DMS 273 treated with DMSO at 0.1 percent for 48 hours (cell line): ENCODE measurements around the gene LIAS.
A peak's percentile ranks its signal among the peaks of the same experiment; 100 is the strongest.
"Not testable (repeated sequence)": the region's sequence is repeated elsewhere in the genome, so short reads cannot be mapped to it uniquely, and the experiment has no call there.

Source experiments
- DNase-seq: peaks from one replicate; lab custom pipeline; 2025; lab: John Stamatoyannopoulos, UW

LIAS gene

GRCh38 chr4:39458505-39459300 is at the start of gene LIAS, which contains the start of gene RPL9:
TSS of gene LIAS (plus strand) at chr4:39459056. CDS start at chr4:39459118, 62 bp downstream.
TSS of gene RPL9 (minus strand) at chr4:39458922. CDS start at chr4:39458439, 483 bp downstream.
- peak; percentile 85 for DNase-seq

- no peak for DNase-seq
Measured at GRCh38 chr4:39410415-39410814, 48.4 kb upstream of the LIAS start.

GRCh38 chr4:39411561-39411960 is 47.3 kb upstream of the LIAS start:
- DNase-seq: not testable (repeated sequence)

- no peak for DNase-seq
Measured at GRCh38 chr4:39415678-39416283, 43.1 kb upstream of the LIAS start.

GRCh38 chr4:39422247-39422646 is 36.6 kb upstream of the LIAS start:
- DNase-seq: no peak

- DNase-seq: not testable (repeated sequence)
Measured at GRCh38 chr4:39425297-39425696, 33.6 kb upstream of the LIAS start.

GRCh38 chr4:39426728-39427127 is 32.1 kb upstream of the LIAS start:
- no peak for DNase-seq

GRCh38 chr4:39427520-39428114 is 31.2 kb upstream of the LIAS start:
- DNase-seq: no peak

GRCh38 chr4:39429476-39430334 is 29.2 kb upstream of the LIAS start:
- no peak for DNase-seq

- no peak for DNase-seq
Measured at GRCh38 chr4:39433878-39434492, 24.9 kb upstream of the LIAS start.

- no peak for DNase-seq
Measured at GRCh38 chr4:39435659-39436563, 22.9 kb upstream of the LIAS start.

- no peak for DNase-seq
Measured at GRCh38 chr4:39441593-39441992, 17.3 kb upstream of the LIAS start.

- DNase-seq: no peak
Measured at GRCh38 chr4:39442998-39443397, 15.9 kb upstream of the LIAS start.

- DNase-seq: no peak
Measured at GRCh38 chr4:39446483-39446841, 12.4 kb upstream of the LIAS start.

GRCh38 chr4:39446842-39447573 is 11.8 kb upstream of the LIAS start:
- no peak for DNase-seq

GRCh38 chr4:39450618-39451017 is 8.2 kb upstream of the LIAS start:
- no peak for DNase-seq

- no peak for DNase-seq
Measured at GRCh38 chr4:39451423-39452023, 7.3 kb upstream of the LIAS start.

- no peak for DNase-seq
Measured at GRCh38 chr4:39452153-39452859, 6.5 kb upstream of the LIAS start.
